GM18868 (cell line): ENCODE results near the gene KDM6B.
A peak's percentile ranks its signal among the peaks of the same experiment; 100 is the strongest.
"Not testable (repeated sequence)": the region's sequence is repeated elsewhere in the genome, so short reads cannot be mapped to it uniquely, and the experiment has no call there.

Source experiments
- ATAC-seq: cut with Tn5 transposase; IDR thresholded peaks from one replicate; pipeline ENCODE4 v1.9.1; 2021; ENCODE audit warnings: mild to moderate bottlenecking, moderate library complexity; ENCODE audit not compliant: unreplicated experiment

Gene KDM6B

GRCh38 chr17:7833795-7834541, at the start of gene KDM6B:
KDM6B (plus strand) TSS chr17:7834217; CDS start chr17:7845555, 11,338 bp downstream.
- ATAC-seq: peak; percentile 50

- ATAC-seq: no peak
These were observed 47.2 kb upstream of the KDM6B start for GRCh38 chr17:7786866-7787265.

GRCh38 chr17:7789131-7789530, 44.9 kb upstream of the KDM6B start:
- no peak for ATAC-seq

GRCh38 chr17:7790150-7790549, 43.9 kb upstream of the KDM6B start:
- ATAC-seq: no peak

GRCh38 chr17:7792611-7793010, 41.4 kb upstream of the KDM6B start:
- ATAC-seq: no peak

- ATAC-seq: no peak
These were observed 39.8 kb upstream of the KDM6B start for GRCh38 chr17:7794075-7794663.

- ATAC-seq: no peak
These were observed 36.0 kb upstream of the KDM6B start for GRCh38 chr17:7797976-7798375.

GRCh38 chr17:7798839-7799238, 35.2 kb upstream of the KDM6B start:
- ATAC-seq: no peak

GRCh38 chr17:7803981-7804380, 30.0 kb upstream of the KDM6B start:
- ATAC-seq: no peak

GRCh38 chr17:7806587-7806986, 27.4 kb upstream of the KDM6B start:
- no peak for ATAC-seq

GRCh38 chr17:7807206-7807605, 26.8 kb upstream of the KDM6B start:
- no peak for ATAC-seq

GRCh38 chr17:7809086-7809790, 24.8 kb upstream of the KDM6B start:
- no peak for ATAC-seq

GRCh38 chr17:7809791-7810343, 24.1 kb upstream of the KDM6B start:
- not testable (repeated sequence) for ATAC-seq

GRCh38 chr17:7811251-7811650, 22.8 kb upstream of the KDM6B start:
- no peak for ATAC-seq

- no peak for ATAC-seq
These were observed 19.0 kb upstream of the KDM6B start for GRCh38 chr17:7814969-7815368.

GRCh38 chr17:7816926-7817642, 16.9 kb upstream of the KDM6B start:
- ATAC-seq: no peak

- ATAC-seq: no peak
These were observed 16.4 kb upstream of the KDM6B start for GRCh38 chr17:7817643-7817964.

- no peak for ATAC-seq
These were observed 16.0 kb upstream of the KDM6B start for GRCh38 chr17:7818026-7818425.

GRCh38 chr17:7818746-7819645, 15.0 kb upstream of the KDM6B start:
- no peak for ATAC-seq

- ATAC-seq: no peak
These were observed 13.8 kb upstream of the KDM6B start for GRCh38 chr17:7820231-7820630.
